CD8-positive, alpha-beta memory T cell (primary cell): Measurements from ENCODE around the gene ANXA4. TPM values are rescaled to one million over a fixed set of nuclear protein-coding genes. Genes with fewer than 3 reads are reported as not detected.
"Not testable (repeated sequence)": the region's sequence is repeated elsewhere in the genome, so short reads cannot be mapped to it uniquely, and the experiment has no call there.

ENCODE experiments used
- CTCF ChIA-PET: fragments of 350-600 bp; sonication (Branson Sonifier 250); formaldehyde crosslinking; loops from one replicate; lab custom pipeline; 2021; ENCODE audit warnings: antibody characterized with exemption; lab: Charles Lee
- POLR2A ChIA-PET: fragments of 350-600 bp; sonication (Branson Sonifier 250); formaldehyde crosslinking; loops from one replicate; lab custom pipeline; 2021; ENCODE audit warnings: antibody characterized with exemption; lab: Charles Lee
- DNase-seq, 5 donors: peaks; one replicate each; pipeline versions ENCODE4 v3.0.0 to v3.0.0-alpha.2; 2020 to 2022; ENCODE audit warnings: mixed read lengths in 1 of 5
- H3K27ac ChIP-seq: one replicate; pipeline ENCODE4 v1.7.0; 2013; ENCODE audit warnings: low read depth, mild to moderate bottlenecking, low read length, moderate library complexity
- H3K27me3 ChIP-seq: 2 replicates; pipeline ENCODE4 v1.7.0; 2013; ENCODE audit warnings: low read length, mild to moderate bottlenecking; ENCODE audit not compliant: insufficient read depth, poor library complexity, severe bottlenecking
- H3K36me3 ChIP-seq: 2 replicates; pipeline ENCODE4 v1.7.0; 2013; ENCODE audit warnings: mild to moderate bottlenecking, low read length, moderate library complexity; ENCODE audit not compliant: insufficient read depth
- H3K4me1 ChIP-seq: 2 replicates; pipeline ENCODE4 v1.7.0; 2013; ENCODE audit warnings: mild to moderate bottlenecking, low read length, moderate library complexity; ENCODE audit not compliant: insufficient read depth
- H3K4me3 ChIP-seq: 2 replicates; pipeline ENCODE4 v1.7.0; 2013; ENCODE audit warnings: mild to moderate bottlenecking, low read length
- H3K9me3 ChIP-seq: 2 replicates; pipeline ENCODE4 v1.7.0; 2013; ENCODE audit warnings: mild to moderate bottlenecking, low read length
- H3K27ac Mint-ChIP-seq, 8 donors: one replicate each; pipeline ENCODE4 v1.8.0; 2020 to 2021; ENCODE audit warnings: mixed read lengths in 8 of 8, mild to moderate bottlenecking in 6 of 8, inconsistent platforms in 3 of 8, moderate library complexity in 3 of 8
- H3K27me3 Mint-ChIP-seq, 2 donors: one replicate each; pipeline ENCODE4 v1.8.0; 2020 to 2021; ENCODE audit warnings: mixed read lengths in 2 of 2, mild to moderate bottlenecking in 1 of 2, moderate library complexity in 1 of 2
- H3K36me3 Mint-ChIP-seq, 3 donors: one replicate each; pipeline ENCODE4 v1.8.0; 2020 to 2021; ENCODE audit warnings: mixed read lengths in 3 of 3, inconsistent platforms in 1 of 3, mild to moderate bottlenecking in 1 of 3
- H3K4me1 Mint-ChIP-seq, 3 donors: one replicate each; pipeline ENCODE4 v1.8.0; 2020 to 2021; ENCODE audit warnings: mixed read lengths in 3 of 3, inconsistent platforms in 1 of 3, mild to moderate bottlenecking in 1 of 3
- H3K4me3 Mint-ChIP-seq, 7 donors: one replicate each; pipeline ENCODE4 v1.8.0; 2020 to 2021; ENCODE audit warnings: mixed read lengths in 7 of 7, mild to moderate bottlenecking in 6 of 7, moderate library complexity in 4 of 7, inconsistent platforms in 2 of 7
- H3K9me3 Mint-ChIP-seq, 5 donors: one replicate each; pipeline ENCODE4 v1.8.0; 2020 to 2022; ENCODE audit warnings: mixed read lengths in 5 of 5, mild to moderate bottlenecking in 3 of 5, moderate library complexity in 2 of 5, inconsistent platforms in 1 of 5
- polyA plus RNA-seq: library from polyadenylated mRNA; unstranded; fragments of 300-500 nt; fragmentation: Illumina TruSeq; gene quantifications from one replicate; pipeline ENCODE4 v1.2.3, GENCODE V29; 2021
- total RNA-seq, 2 experiments: library from RNA; stranded (reverse); gene quantifications; one replicate each; pipeline ENCODE4 v1.2.3, GENCODE V29; 2021

ANXA4 gene
- total and polyA plus RNA-seq, 3 experiments from 2014 or later = 30.2 to 38.6 (median 33.7) TPM

DNA sequence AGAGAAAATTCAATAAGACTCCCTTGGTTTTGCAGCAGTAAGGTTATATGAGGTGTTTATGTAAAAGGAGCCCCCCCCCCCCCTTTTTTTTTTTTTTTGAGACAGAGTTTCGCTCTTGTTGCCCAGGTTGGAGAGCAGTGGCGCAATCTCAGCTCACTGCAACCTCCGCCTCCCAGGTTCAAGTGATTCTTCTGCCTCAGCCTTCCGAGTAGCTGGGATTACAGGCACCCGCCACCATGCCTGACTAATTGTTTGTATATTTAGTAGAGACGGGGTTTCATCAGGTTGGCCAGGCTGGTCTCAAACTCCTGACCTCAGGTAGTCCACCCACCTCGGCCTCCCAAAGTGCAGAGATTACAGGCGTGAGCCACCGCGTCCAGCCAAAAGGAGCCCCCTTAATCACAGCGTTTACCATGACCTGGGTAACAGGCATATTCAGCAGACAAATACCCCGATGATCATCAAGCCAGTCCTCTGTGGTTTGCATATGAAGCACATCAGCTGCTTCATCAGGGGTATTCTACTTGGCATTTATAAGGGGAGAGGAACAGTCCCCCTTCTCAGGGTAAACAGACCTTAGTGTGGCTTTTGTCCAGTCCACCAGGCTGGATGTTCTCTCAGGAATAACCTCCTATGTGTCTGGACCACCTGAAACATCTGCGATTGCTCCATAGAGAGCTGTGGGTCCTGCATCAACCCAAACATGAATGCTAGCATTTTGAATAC lies 32.5 kb downstream of the ANXA4 start:
- POLR2A ChIA-PET, H3K4me3 ChIP-seq, H3K27me3 Mint-ChIP-seq, H3K27me3 ChIP-seq, H3K9me3 ChIP-seq, H3K9me3 Mint-ChIP-seq, H3K36me3 Mint-ChIP-seq, H3K36me3 ChIP-seq, H3K27ac ChIP-seq: not testable (repeated sequence)
- CTCF ChIA-PET = interaction anchor here (2.2 kb wide), 1 partner anchor 50 kb away, joined by 5 read pairs; no protein-coding TSS in a partner anchor
- Mint-ChIP-seq H3K4me1 (peaks cover 39 to 50% (median 45%) of the 10 kb centered on the region in 3 donors), H3K27ac (peak overlapping the region; percentile 8 to 88 (median 60)), H3K4me3 (peak overlapping the region in 6 of 7 donors; percentile 42 to 86 (median 66))
- peaks cover 26% of the 10 kb centered on the region for H3K4me1 ChIP-seq
- peak in 1 of 5 donors; percentile 4 for DNase-seq

DNA sequence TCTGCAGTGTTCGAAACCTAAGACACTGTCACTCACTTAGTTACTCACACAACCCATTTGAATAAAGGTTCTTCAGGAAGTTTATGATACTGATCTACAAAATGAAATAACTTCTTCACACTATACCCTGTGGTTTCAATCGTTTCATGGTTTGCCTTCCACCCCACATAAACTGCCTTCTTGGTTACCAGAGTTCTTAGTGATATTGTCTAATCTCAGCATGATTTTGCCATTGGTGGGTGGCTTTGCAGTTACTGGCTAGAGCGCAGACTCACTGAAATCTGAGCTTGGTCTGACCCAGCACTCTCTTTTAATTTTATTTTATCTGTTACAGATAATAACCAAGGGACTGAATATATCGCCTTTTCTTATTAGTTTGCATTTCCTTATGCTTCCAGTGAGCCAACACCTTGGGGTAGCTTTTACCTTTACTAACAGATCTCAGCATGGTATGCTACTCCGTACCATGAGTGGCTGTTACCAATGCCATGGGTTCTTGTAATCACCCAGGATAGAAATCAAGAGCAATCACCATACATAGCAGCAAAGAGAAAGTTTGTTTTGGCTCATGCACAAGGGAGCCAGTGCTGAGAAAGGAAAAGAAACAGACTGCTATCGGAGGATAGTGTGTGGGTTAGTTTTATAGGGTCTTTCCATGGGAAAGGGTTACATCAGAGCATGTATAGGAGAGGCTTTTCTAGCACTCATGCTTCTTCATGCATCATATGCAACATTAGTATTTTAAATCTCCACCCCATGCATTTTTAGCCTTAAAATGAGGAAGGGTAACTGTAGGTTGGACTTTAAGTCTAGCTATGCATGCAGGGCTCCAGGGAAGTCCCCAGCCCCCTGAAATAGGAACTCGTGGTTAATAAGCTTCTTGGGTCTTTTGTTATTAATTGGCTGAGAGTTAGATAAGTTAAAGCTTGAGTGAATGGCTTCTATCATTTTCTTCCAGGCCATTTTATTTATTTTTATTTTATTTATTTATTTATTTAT lies 33.3 kb downstream of the ANXA4 start:
- no peaks in the 10 kb centered on the region for H3K36me3 ChIP-seq
- no peak overlapping the region for H3K27ac ChIP-seq
- Mint-ChIP-seq H3K36me3 (no peaks in the 10 kb centered on the region), H3K9me3 (peaks cover 0 to 2% (median 0%) of the 10 kb centered on the region in 5 donors), H3K27me3 (no peaks in the 10 kb centered on the region), H3K4me3 (peak overlapping the region in 6 of 7 donors; percentile 42 to 86 (median 66)), H3K4me1 (peaks cover 34 to 43% (median 36%) of the 10 kb centered on the region in 3 donors), H3K27ac (peak overlapping the region; percentile 8 to 88 (median 58))
- DNase-seq = peak in 3 of 5 donors; percentile 5 to 56 (median 54)
- H3K4me3 ChIP-seq = no peak overlapping the region
- H3K27me3 ChIP-seq = no peaks in the 10 kb centered on the region
- no peaks in the 10 kb centered on the region for H3K9me3 ChIP-seq
- POLR2A ChIA-PET = no interaction called here
- CTCF ChIA-PET = interaction anchor here (1.0 to 2.2 kb wide), 2 partner anchors 14 to 51 kb away, joined by 3 to 5 read pairs; no protein-coding TSS in a partner anchor
- H3K4me1 ChIP-seq = peaks cover 21% of the 10 kb centered on the region

GRCh38 chr2:69776886-69777785 lies 35.2 kb downstream of the ANXA4 start:
- no peaks in the 10 kb centered on the region for H3K9me3 ChIP-seq
- peak overlapping the region in 1 of 7 donors; percentile 48 for H3K4me3 Mint-ChIP-seq
- H3K27me3 ChIP-seq = no peaks in the 10 kb centered on the region
- ChIA-PET POLR2A (no interaction called here), CTCF (interaction anchor here (1.0 kb wide), 2 partner anchors 11 to 62 kb away, joined by 3 read pairs; no protein-coding TSS in a partner anchor)
- peaks cover 18% of the 10 kb centered on the region for H3K4me1 ChIP-seq
- peaks cover 25 to 33% (median 28%) of the 10 kb centered on the region in 3 donors for H3K4me1 Mint-ChIP-seq
- H3K36me3 Mint-ChIP-seq = no peaks in the 10 kb centered on the region
- peaks cover 0 to 2% (median 0%) of the 10 kb centered on the region in 5 donors for H3K9me3 Mint-ChIP-seq
- peak overlapping the region in 3 of 8 donors; percentile 12 to 69 (median 55) for H3K27ac Mint-ChIP-seq
- no peak overlapping the region for H3K4me3 ChIP-seq
- H3K27me3 Mint-ChIP-seq = no peaks in the 10 kb centered on the region
- no peak for DNase-seq
- no peak overlapping the region for H3K27ac ChIP-seq
- no peaks in the 10 kb centered on the region for H3K36me3 ChIP-seq

- DNase-seq = no peak
- no peaks in the 10 kb centered on the region for H3K27me3 ChIP-seq
- Mint-ChIP-seq H3K36me3 (no peaks in the 10 kb centered on the region), H3K27ac (peak overlapping the region in 1 of 8 donors; percentile 12), H3K27me3 (no peaks in the 10 kb centered on the region), H3K4me3 (no peak overlapping the region), H3K9me3 (peaks cover 0 to 2% (median 0%) of the 10 kb centered on the region in 5 donors), H3K4me1 (peaks cover 24 to 30% (median 28%) of the 10 kb centered on the region in 3 donors)
- H3K4me3 ChIP-seq = no peak overlapping the region
- ChIA-PET CTCF (interaction anchor here (1.0 kb wide), 1 partner anchor 63 kb away, joined by 3 read pairs; no protein-coding TSS in a partner anchor), POLR2A (no interaction called here)
- H3K9me3 ChIP-seq = no peaks in the 10 kb centered on the region
- no peaks in the 10 kb centered on the region for H3K36me3 ChIP-seq
- peaks cover 18% of the 10 kb centered on the region for H3K4me1 ChIP-seq
- H3K27ac ChIP-seq = no peak overlapping the region
These were observed 35.8 kb downstream of the ANXA4 start for GRCh38 chr2:69777786-69778105.

GRCh38 chr2:69779258-69780001 lies 37.5 kb downstream of the ANXA4 start:
- Histone ChIP-seq H3K4me1 (peaks cover 13% of the 10 kb centered on the region), H3K27ac (no peak overlapping the region), H3K9me3 (no peaks in the 10 kb centered on the region), H3K4me3 (no peak overlapping the region), H3K27me3 (no peaks in the 10 kb centered on the region), H3K36me3 (no peaks in the 10 kb centered on the region)
- DNase-seq = no peak
- Mint-ChIP-seq H3K27me3 (no peaks in the 10 kb centered on the region), H3K36me3 (no peaks in the 10 kb centered on the region), H3K4me3 (no peak overlapping the region), H3K27ac (no peak overlapping the region), H3K9me3 (peaks cover 0 to 2% (median 0%) of the 10 kb centered on the region in 5 donors), H3K4me1 (peaks cover 17 to 21% (median 21%) of the 10 kb centered on the region in 3 donors)
- ChIA-PET CTCF (interaction anchor here (0.6 to 0.7 kb wide), 2 partner anchors 54 to 110 kb away, joined by 3 to 5 read pairs; no protein-coding TSS in a partner anchor), POLR2A (interaction anchor here (0.7 kb wide), 1 partner anchor 143 kb away, joined by 11 read pairs; no protein-coding TSS in a partner anchor)

DNA sequence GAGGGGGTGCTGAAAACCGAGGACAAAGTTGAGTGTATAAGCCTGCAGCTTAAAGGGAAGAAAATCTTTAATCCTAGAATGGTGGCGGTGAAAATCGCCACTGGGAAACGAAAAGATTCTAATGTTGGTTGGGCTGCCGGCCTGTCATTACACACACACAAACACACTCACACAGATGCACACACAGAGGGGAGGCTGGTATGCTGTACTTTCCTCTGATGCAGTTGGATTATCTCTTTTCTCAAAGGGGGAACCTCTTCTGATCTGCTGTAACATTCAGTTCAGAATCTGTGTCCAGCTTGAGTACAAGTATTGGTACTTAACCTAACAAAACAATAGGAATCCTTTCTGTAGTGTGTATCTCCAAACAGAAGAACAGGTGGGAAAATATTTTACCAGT lies 39.0 kb downstream of the ANXA4 start:
- Histone ChIP-seq H3K27ac (no peak overlapping the region), H3K36me3 (no peaks in the 10 kb centered on the region), H3K27me3 (no peaks in the 10 kb centered on the region), H3K9me3 (no peaks in the 10 kb centered on the region), H3K4me1 (no peaks in the 10 kb centered on the region), H3K4me3 (no peak overlapping the region)
- no peak for DNase-seq
- CTCF ChIA-PET = no interaction called here
- POLR2A ChIA-PET = no interaction called here
- Mint-ChIP-seq H3K36me3 (peaks cover 0 to 5% (median 0%) of the 10 kb centered on the region in 3 donors), H3K9me3 (peaks cover 0 to 2% (median 0%) of the 10 kb centered on the region in 5 donors), H3K4me1 (peaks cover 4 to 7% (median 7%) of the 10 kb centered on the region in 3 donors), H3K27me3 (no peaks in the 10 kb centered on the region), H3K27ac (peak overlapping the region in 3 of 8 donors; percentile 4 to 67 (median 66)), H3K4me3 (no peak overlapping the region)
